Measurements from ENCODE around the gene BACE1.

BACE1 gene

GRCh38 chr11:117256573-117256972, 59.5 kb downstream of the BACE1 start:
- no peak for TF ChIP-seq CTCF (IDR thresholded peaks at IDR 0.05; ENCODE audit: low read depth, low read length)
- H3K4me3 ChIP-seq (ENCODE audit: low read depth, low read length), result no peak overlapping the region

- no peak for TF ChIP-seq CTCF (IDR thresholded peaks at IDR 0.05; ENCODE audit: low read depth, low read length)
- H3K4me3 ChIP-seq (ENCODE audit: low read depth, low read length), result no peak overlapping the region
Observed at GRCh38 chr11:117255966-117256365, 60.1 kb downstream of the BACE1 start.

GRCh38 chr11:117251506-117251905, 64.5 kb downstream of the BACE1 start:
- no peak for TF ChIP-seq CTCF (IDR thresholded peaks at IDR 0.05; ENCODE audit: low read depth, low read length)
- no peak overlapping the region for H3K4me3 ChIP-seq (ENCODE audit: low read depth, low read length)

GRCh38 chr11:117249571-117249970, 66.5 kb downstream of the BACE1 start:
- no peak for TF ChIP-seq CTCF (IDR thresholded peaks at IDR 0.05; ENCODE audit: low read depth, low read length)
- H3K4me3 ChIP-seq (ENCODE audit: low read depth, low read length), result no peak overlapping the region

- no peak overlapping the region for H3K4me3 ChIP-seq (ENCODE audit: low read depth, low read length)
- TF ChIP-seq CTCF (IDR thresholded peaks at IDR 0.05; ENCODE audit: low read depth, low read length), result no peak
Observed at GRCh38 chr11:117248341-117248740, 67.7 kb downstream of the BACE1 start.

- H3K4me3 ChIP-seq (ENCODE audit: low read depth, low read length), result no peak overlapping the region
- peak; percentile 41; the same call in 1 of the 2 replicates for TF ChIP-seq CTCF (IDR thresholded peaks at IDR 0.05; ENCODE audit: low read depth, low read length)
Observed at GRCh38 chr11:117239295-117239694, 76.8 kb downstream of the BACE1 start.

GRCh38 chr11:117238221-117238620, 77.8 kb downstream of the BACE1 start:
- no peak overlapping the region for H3K4me3 ChIP-seq (ENCODE audit: low read depth, low read length)
- no peak for TF ChIP-seq CTCF (IDR thresholded peaks at IDR 0.05; ENCODE audit: low read depth, low read length)
